Tibial nerve (tissue), 4 donors: Measurements from ENCODE around the gene ADCY2.

ENCODE experiments used
- EP300 ChIP-seq, 2 donors: sonication (generic); formaldehyde crosslinking; IDR thresholded peaks; one replicate each; pipeline ENCODE4 v1.6.1; 2017; ENCODE audit warnings: antibody characterized with exemption in 2 of 2, mild to moderate bottlenecking in 1 of 2
- TF ChIP-seq, protein P1 (sequence below), 5 experiments: fragments of 200-600 bp in 3 of 5; fragments of 450-650 bp in 2 of 5; sonication (generic) in 3 of 5; IDR thresholded peaks; one replicate each; pipeline ENCODE4 v1.5.1; 2016 to 2019; ENCODE audit warnings: antibody characterized with exemption in 5 of 5, mild to moderate bottlenecking in 3 of 5, moderate library complexity in 2 of 5

DNA sequence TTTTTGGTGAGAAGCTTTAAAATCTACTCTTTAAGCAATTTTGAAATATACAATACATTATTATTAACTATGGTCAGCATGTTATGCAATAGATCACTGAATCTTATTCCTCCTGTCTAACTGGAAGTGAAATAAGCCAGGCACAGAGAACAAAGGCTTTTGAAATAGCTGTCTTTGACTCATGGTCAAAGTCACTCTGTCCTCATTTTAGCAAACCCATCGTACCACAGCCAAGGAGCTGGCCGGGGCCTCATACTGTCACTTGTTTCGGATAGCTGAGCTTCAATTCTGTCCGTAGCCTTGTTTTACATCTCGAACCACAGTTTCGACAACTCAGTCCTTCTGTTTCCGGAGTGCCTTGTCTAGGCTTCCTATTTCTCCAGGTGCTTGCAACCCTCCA is 19.2 kb downstream of the ADCY2 start:
- TF ChIP-seq, protein P1, sequence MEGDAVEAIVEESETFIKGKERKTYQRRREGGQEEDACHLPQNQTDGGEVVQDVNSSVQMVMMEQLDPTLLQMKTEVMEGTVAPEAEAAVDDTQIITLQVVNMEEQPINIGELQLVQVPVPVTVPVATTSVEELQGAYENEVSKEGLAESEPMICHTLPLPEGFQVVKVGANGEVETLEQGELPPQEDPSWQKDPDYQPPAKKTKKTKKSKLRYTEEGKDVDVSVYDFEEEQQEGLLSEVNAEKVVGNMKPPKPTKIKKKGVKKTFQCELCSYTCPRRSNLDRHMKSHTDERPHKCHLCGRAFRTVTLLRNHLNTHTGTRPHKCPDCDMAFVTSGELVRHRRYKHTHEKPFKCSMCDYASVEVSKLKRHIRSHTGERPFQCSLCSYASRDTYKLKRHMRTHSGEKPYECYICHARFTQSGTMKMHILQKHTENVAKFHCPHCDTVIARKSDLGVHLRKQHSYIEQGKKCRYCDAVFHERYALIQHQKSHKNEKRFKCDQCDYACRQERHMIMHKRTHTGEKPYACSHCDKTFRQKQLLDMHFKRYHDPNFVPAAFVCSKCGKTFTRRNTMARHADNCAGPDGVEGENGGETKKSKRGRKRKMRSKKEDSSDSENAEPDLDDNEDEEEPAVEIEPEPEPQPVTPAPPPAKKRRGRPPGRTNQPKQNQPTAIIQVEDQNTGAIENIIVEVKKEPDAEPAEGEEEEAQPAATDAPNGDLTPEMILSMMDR (IDR thresholded peaks at IDR 0.05), result no peak
- TF ChIP-seq EP300 (IDR thresholded peaks at IDR 0.05), result no peak
